GM12872 (cell line): ENCODE data around the gene DYNLT2.
A peak's percentile ranks its signal among the peaks of the same experiment; 100 is the strongest.

Experiments used
- CTCF ChIP-seq: IDR thresholded peaks from 3 replicates; pipeline ENCODE4 v1.5.1; 2011; ENCODE audit warnings: low read depth, mild to moderate bottlenecking, low read length, moderate library complexity; ENCODE audit not compliant: insufficient read depth

DYNLT2 gene

GRCh38 chr6:169707772-169708171 is 43.6 kb downstream of the DYNLT2 start:
- TF ChIP-seq CTCF = no peak

GRCh38 chr6:169702840-169703246 is 48.5 kb downstream of the DYNLT2 start:
- TF ChIP-seq CTCF = no peak

GRCh38 chr6:169701954-169702839 is 49.2 kb downstream of the DYNLT2 start, which contains the start of the genes C6orf120 and WDR27:
TSS of gene C6orf120 (plus strand) at chr6:169702126. CDS start at chr6:169702460, 334 bp downstream.
TSS of gene WDR27 (minus strand) at chr6:169702029. CDS start at chr6:169689005, 13,024 bp downstream.
- no peak for TF ChIP-seq CTCF

GRCh38 chr6:169701311-169701953 is 49.9 kb downstream of the DYNLT2 start:
- no peak for TF ChIP-seq CTCF

GRCh38 chr6:169700296-169700695 is 51.1 kb downstream of the DYNLT2 start:
- TF ChIP-seq CTCF = no peak

- peak; percentile 58 for TF ChIP-seq CTCF
Measured at GRCh38 chr6:169697115-169697514, 54.3 kb downstream of the DYNLT2 start.

GRCh38 chr6:169695131-169695530 is 56.2 kb downstream of the DYNLT2 start:
- no peak for TF ChIP-seq CTCF
